SIG-M5 treated with dmso at 0.1 percent for 504 hours (cell line): ENCODE results near the gene FMN1.

Experiments used
- DNase-seq: peaks from one replicate; lab custom pipeline; 2025; ENCODE audit not compliant: unreplicated experiment; lab: John Stamatoyannopoulos, UW

FMN1 gene

DNA sequence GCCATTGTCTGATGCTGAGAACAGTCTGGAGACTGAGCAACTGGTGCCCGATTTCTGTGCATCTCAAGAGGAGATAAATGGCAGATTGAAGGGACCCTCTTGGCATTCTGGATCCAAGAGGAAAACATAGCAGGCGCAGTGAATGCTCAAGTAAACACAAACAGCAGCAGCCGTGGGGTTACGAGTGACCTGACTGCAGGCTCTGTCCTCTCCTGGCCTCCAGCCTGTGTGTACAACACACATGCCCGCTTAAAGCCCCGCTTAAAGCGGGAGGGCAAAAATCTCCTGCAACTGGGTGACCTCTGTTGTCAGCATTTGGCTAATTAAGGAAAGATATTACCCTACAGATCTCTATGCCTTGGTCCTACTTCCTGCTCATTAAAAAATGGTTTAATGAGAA is 356.2 kb downstream of the FMN1 start:
- no peak for DNase-seq

DNA sequence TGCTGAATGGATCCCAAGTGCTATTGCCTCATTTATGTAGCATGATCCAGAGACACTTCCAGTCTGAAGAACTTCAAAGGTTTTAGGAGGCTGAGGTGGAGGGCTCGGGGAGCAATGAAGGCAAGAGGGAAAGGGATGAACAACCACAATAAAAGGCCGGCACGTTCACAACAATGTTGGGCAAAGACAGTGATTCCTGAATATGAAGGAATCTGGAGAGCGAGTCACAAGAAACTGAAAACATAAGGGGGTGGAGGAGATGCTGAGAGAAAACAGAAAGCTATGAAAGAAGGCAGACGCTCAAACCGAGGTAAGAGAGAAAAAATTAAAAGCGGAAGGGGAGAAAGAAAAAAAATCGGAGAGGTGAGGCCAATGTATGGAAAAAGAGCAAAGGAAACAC is 356.6 kb downstream of the FMN1 start:
- no peak for DNase-seq

DNA sequence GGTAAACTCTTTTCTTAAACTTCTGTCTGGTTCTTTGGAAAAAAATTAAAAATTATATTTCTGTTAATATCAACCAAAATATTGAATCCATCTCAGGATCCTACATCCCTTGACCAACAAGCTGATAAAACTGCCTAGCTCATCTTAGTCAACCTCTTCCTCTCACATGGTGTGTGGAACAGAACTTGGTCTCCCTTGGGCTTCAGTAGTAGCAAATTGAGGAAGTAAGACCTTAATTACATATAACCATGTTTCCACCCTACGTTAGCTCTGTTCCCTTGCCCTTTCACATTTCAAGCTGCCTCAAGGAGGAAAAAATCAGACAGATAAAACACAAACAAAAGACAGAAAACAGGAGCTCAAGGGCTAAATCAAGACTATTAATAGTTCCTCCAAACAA is 360.4 kb downstream of the FMN1 start:
- DNase-seq = peak; percentile 56

DNA sequence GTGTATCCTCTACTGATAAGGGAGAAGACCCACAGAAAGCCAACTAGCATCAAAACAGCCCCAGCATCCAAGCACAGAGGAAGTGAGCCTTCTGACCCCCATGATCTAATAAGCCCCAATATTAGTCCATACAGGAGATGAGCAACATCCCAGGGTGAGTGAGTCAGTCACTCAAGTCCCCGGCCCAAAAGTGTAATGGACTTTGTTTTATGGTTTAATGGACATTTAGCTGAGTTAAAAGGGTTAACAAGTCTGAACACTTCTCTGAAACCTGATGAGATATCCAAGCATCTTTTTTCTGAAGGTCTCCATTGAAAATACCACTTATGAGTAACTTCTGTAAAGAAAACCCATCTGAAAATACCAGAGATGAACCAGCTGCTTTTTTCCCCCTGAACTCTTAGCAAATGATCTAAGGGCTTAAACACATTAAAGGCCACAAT is 361.1 kb downstream of the FMN1 start:
- DNase-seq = no peak

DNA sequence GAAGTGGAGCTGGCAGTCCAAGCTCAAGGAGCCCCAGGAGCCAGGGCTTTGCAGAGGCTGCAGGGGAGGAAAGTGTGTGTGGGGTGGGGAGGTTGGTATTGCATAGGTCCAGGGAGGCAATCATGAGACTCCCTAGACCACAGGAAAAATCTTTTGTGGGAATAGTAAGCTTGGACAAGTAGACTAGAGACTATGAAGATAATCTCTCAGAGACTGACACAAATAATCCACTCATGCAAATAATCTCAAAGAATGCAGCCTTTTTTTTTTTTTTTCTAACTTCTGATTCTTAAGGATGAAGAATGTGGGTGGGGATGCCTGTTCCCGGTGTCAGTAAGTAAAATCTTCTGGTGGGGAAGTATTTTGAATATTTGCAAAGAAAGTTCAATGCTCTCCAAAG is 363.0 kb downstream of the FMN1 start:
- no peak for DNase-seq

DNA sequence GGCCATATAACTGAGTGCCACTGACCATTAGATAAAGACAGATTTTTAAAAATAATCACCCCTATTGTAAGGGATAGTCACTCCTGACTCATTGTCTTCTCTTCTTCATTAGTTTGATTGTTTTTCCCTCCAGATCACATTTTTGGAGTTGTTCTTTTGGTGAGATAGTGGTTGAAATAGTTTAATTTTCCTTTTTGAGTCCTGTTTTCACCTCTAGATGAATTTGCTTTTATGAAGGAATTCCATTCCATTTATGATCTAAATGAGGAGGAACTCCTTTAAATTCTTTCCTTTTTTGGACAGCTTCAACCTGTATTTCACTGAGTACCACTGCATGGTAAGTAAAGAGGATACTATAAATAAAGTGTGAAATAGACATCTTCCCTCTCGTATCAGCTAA is 364.3 kb downstream of the FMN1 start:
- DNase-seq = no peak

DNA sequence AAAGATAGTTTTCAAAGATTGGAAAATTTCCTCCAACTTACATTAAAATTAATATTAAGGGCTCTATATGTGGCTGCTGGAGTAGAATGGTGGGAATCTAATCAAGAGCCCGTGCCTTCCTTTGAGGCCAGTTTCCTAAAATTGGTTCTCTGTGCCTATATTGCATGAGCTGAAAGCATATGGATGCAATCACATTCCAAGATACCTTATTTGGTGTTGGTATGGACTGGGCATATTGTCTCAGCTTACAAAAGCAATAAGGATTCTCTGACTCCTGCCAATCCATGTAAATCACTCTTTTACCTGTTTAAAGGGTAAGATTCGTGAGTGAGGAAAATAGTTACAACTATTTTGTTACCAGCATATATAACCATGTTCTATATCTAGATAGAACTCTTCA is 365.1 kb downstream of the FMN1 start:
- no peak for DNase-seq

DNA sequence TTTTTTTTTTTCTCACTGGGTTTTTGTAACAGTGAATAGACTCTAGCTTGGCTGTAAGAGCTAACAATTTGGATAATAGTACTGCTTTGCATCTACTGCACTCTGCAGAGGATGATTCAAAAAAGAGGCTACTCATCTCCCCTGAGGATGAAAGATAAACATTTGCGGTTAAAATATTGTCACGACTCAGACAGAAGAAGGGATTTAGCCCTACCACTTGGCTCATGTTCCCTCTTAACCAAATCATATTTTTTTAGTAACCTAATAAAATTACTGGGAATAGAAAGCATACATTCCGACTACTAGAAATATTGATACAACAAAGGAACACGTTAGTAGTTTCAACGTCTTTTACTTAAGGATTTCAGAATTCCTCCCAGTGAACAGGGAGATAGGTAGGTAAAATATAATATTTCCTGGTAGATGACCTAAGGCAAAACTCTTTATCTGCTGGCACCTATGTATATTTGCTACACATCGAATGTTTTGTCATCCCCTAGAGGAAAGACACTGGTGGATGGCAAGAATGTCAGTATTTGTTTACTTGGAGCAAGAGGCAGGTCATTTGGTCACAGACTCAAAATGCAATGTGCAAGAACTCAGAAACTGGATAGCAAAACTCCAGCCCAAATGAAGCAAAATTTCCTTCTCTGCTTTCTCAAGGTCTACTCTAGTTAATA is 365.9 kb downstream of the FMN1 start:
- DNase-seq = no peak

DNA sequence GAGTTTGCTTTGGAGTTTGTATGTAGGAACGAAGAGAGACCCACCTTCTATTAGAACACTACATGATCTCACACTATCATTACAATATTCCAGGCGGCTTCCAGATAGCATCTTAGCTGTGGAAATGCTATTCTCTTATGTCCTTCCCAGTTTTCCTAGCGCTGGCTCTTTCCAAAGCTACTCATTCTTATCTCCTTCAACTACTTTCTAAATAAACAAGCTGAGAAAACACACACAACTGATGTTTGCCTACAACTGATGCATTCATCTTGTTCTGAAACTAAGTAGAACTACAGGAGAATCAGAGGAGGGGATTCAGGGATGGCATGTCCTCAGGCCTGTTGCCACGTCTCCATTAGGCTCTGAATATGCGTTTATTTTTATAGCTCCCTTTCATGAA is 367.8 kb downstream of the FMN1 start:
- DNase-seq = no peak

DNA sequence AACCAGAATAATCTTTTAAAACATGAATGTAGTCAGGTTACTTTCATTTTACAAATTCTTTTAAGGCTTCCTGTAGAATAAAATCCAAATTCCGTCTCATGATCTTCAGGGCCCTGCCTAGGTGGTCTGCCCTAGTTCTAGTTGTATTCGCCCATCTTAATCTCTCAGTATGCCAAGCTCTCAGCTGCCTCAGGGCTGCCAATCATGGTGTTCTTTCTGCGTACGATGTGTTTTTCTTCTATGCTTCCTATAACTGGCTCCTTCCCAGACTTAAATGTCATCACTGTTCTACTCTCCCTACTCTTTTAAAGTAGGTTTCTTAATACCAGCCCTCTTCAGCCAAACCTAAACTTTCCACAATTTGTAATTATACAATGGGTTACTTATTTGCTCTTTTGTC is 369.3 kb downstream of the FMN1 start:
- no peak for DNase-seq

DNA sequence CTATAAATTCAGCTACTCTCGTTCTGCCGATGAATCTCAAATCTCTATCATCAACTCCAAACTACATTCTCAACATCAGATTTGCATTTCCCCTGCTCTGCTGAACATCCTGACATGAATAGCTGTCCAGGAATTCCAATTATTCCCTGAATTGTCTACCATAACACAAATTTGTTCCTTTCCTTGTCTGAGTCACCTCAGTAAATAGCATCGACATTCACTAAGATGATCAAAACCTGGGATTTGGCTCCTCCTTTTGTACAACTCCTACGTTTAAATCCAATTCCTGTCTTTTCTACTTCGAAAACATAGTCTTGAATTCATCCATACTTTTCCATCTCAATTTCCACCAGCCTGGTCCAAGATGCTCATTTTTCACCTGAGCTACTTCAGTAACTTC is 369.7 kb downstream of the FMN1 start:
- DNase-seq = no peak

DNA sequence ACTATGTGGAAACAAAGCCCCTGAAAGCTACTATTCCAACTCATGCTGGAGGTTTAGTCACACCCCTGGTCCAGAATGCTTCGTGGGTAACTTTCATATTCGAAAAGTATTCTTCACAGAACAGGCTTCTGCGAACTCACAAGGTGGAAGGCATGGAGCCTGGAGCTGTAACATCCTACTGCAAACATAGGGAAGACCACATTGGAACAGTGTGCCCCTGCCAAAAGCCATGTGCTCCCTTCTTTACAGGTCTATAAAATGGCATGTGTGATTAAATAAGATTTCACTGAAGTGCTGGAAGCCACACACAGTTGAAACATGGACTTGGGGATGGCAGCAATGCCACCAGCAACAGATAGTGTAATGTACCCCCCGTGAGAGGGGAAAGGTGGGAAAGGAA is 370.8 kb downstream of the FMN1 start:
- no peak for DNase-seq

DNA sequence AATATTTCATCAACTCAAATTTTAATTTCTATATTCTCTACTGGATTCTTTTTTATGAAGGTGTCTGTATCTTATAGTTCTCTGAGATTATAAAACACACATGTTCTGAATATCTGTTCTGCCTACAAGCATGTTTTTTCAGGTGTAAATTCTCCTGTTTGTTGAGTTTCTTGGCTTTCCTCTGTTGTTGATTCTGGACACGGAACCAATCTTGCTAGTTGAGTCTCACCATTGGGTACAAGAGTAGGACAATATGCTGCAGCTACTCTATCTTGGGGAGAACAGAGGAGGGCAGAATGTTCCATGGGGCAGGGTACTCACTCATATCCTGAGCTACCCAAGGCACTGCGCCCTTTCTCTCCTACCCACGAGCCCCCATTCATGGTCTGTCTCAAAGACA is 371.8 kb downstream of the FMN1 start:
- DNase-seq = no peak

DNA sequence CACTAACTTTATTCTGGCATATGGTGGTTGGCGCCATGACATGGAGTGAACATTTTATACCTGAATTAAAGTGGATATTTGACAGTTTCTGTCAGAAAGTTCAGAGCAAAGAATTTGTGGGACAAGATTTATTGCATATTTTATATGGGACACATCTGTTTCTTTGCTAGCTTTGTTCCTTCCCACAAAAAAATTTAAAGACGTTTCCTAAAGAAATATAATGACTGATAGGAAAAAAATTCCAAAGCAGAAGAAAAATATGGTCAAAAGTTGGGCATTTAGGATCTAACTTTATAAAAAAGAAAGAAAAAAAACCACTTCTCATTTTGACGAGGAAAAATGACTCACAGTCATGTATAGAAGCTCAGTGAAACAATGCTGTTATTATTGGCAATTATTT is 375.1 kb downstream of the FMN1 start:
- no peak for DNase-seq

DNA sequence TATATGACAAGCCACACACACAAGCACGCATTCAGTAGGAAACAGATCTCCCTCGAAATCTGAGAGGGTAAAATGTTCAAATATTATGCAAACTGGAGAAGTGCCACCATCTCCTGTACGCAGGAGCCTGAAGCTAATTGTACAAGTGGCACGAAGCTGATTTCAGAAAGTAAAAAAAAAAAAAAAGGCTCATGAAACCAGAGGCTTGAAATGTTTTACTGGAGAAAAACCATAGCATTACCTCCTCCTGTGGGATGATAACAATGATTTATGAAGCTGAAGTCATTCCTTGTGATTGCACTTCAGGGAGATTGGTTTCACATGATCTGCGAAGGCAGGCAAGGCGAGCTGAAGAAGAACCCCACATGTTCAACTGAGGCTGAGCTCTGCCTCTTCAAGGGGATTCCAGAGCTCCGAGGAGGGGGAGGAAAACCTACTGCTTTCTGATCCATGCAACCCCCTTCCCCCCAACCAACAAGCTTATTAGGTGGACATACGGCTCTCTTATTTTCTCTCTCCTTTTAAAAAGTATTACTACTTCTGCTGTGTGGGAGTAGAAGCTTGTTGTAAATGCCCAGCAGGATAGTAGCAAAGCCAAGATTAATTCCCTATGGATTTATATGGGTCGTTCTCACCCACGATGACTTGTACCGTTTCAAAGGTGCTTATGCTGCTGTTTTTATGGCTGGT is 375.6 kb downstream of the FMN1 start:
- no peak for DNase-seq

DNA sequence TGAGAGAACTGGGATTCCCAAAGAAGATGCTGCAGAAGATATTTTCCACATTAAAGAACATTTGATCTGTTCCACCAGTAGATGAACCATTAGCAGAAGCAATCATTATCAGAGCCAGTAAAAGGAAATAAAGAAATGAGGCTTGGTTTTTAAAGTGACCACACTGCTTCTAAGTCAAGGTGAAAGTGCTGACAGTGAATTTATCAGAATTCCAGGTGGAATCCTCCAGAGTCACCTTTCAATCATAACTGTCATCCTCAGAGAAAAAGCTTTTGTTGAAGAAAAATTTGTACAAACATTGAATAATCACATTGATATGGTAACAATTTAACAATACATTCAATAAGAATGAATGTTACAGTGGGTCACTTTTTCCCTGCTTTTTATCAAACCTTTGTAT is 376.9 kb downstream of the FMN1 start:
- DNase-seq = no peak

DNA sequence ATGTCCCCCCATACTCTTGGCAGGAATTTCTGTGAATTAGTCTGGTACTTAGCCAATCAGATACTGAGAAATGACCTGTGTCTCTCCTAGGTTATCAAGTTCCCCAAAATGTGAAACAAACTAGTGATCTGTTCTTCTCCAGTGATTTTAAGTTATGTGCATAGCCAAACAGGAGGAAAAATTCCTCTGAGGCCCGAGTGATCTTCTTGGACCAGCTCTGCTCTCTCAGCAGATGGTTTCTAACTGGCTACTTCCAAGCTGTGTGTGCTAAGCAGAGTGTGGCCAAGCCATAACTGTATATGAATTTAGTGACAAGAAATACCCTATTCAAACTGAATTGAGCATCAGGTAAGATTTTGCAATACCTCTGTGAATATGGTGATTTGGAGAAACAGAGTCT is 387.2 kb downstream of the FMN1 start:
- no peak for DNase-seq

DNA sequence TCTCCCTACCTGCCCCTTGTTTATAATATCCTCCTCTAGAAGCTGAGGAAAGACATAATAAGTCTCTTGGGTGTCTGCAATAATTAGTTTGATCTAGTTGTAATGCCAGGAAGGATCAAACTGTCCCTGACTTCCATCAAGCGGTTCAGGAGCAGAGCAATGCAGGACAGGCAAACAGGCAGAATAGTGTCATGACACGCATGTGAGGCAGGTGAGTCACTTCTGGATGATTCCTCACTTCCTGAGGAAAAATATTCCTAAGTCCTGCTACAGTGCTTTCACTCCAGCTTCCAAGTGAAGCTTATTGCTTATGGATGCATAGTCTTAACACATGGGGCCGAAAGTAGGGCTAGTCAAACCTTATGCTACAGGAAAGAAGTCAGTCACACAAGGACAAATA is 390.9 kb downstream of the FMN1 start:
- DNase-seq = no peak

DNA sequence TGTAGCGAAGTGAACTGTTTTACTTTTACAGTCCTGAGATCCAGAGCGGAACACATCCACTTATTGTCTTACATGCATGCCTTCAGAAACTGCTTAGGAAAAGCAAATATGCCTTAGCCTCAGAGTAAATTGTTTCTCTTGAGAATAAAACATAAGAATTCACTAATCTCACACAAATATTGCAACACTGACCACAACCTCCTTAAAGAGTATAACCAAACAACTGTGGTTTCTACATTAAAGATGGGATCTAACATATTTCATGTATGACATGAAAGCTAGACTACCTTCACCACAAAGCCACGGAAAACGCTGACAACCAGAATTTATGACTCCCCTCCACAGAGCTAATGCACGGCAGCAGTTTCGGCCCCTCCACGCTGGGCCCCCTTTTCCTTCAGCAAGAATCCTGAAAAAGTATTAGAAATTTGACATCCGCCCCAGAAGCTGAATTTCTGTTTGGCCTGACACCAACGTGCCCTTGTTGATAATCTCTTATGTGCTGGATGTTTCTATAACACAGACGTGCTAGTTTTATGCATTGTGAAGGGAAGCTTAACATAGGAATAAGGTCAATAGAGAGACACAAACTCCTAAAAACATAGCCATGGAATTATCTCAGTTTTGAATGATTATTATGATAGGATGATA is 392.1 kb downstream of the FMN1 start:
- DNase-seq = peak; percentile 10

DNA sequence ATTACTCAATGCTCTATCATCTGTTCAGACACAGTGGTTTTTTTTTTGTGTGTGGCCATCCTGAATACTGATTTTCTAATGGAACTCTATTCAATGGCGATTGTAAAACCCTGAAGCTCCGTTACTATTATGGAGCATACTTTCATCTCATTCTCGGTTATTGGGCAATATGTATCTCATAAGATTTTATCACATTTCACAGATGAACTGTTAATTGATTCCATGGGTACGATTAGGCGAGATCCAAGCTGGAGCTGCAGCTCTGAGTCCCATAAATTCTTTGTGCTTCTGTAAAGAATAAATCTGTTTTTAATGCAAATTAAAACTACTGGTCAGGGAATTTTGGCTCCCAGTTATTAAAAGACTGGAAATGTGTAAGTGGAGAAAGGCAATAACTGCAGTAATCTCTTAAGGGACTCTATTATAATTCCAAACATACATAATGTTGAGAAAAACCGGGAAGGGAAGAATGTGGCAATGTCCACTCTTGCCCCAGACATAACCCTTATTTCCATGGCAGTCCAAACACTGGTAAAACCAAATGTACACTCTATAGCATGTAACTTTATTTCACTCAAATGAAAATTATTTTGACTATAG is 394.5 kb downstream of the FMN1 start:
- DNase-seq = no peak

DNA sequence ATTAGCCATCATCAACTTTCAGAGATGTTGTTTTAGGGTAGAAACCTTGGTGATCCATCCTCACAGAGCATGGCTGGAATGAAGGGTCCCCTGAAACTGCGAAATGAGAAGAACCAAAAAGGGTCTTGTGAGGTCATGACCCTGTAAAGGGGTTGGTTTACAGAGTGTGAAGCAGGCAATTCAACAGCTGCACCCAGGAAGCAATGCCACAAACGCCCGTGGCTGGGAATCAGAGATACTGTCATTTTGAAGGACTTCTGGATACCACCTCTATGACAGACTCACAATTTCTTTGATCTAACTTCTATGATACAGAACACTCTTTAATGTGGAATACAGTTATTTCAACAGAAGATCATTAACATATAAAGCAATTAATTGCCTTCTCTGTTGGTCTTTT is 397.7 kb downstream of the FMN1 start:
- DNase-seq = no peak

DNA sequence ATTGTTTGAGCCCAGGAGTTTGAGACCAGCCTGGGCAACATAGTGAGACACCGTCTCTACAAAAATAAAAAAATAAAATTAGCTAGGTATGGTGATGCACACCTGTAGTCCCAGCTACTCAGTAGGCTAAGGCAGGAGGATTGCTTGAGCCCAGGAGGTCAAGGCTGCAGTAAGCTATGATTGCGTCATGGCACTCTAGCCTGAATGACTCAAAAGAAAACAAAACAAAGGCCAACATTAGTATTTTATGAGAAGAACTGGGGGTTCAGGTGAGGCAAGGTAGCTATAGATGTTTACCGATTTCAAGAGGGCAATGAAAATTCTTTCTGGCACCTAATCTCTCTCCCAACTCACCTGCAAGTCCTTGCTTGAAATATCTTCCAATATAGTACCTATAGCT is 399.5 kb downstream of the FMN1 start:
- DNase-seq = no peak
